GM12878 (cell line): ENCODE measurements around the gene WDR74. TPM values are rescaled to one million over a fixed set of nuclear protein-coding genes. Genes with fewer than 3 reads are reported as not detected.

ENCODE experiments used
- ATAC-seq: fragments of 200-7000 bp; cut with Tn5 transposase; 3 replicates; pipeline ENCODE4 v1.9.1; 2020; ENCODE audit warnings: mild to moderate bottlenecking, moderate library complexity
- BruUV-seq: library from RNA; stranded (reverse); fragments of 400-500 nt; replicated peaks from 2 replicates; lab custom pipeline; 2021; lab: Mats Ljungman, UMichigan
- CTCF ChIA-PET: fragments of 300-600 bp; sonication (Branson Sonifier 250); formaldehyde crosslinking; extraction: SDS; loops from one replicate; lab custom pipeline; 2021; ENCODE audit warnings: inconsistent platforms; lab: Yijun Ruan, JAX
- POLR2A ChIA-PET: fragments of 350-600 bp; formaldehyde crosslinking; extraction: SDS; loops from one replicate; lab custom pipeline; 2021; ENCODE audit warnings: inconsistent platforms; lab: Charles Lee
- RAD21 ChIA-PET: fragments of 300-600 bp; sonication (Branson Sonifier 250); formaldehyde crosslinking; loops from one replicate; lab custom pipeline; 2023; ENCODE audit warnings: antibody characterized with exemption; ENCODE audit not compliant: unreplicated experiment; lab: Charles Lee
- SMC1A ChIA-PET: fragments of 300-600 bp; sonication (Branson Sonifier 250); formaldehyde crosslinking; loops from one replicate; lab custom pipeline; 2023; ENCODE audit not compliant: unreplicated experiment, uncharacterized antibody; lab: Charles Lee
- DNase-seq: peaks from one replicate; pipeline ENCODE4 v3.0.0-alpha.2; 2011; ENCODE audit warnings: low read depth, low spot score
- FAIRE-seq: peaks from 3 replicates; lab custom pipeline; 2011; peaks lifted over from hg19 to GRCh38; lab: Jason Lieb, UNC
- H2AFZ ChIP-seq: 2 replicates; pipeline ENCODE4 v1.6.0; 2011; ENCODE audit warnings: low read depth, low read length, control low read depth; ENCODE audit not compliant: control insufficient read depth
- H3K27ac ChIP-seq: 2 replicates; pipeline ENCODE4 v1.5.1; 2011; ENCODE audit warnings: control low read depth; ENCODE audit not compliant: control insufficient read depth, insufficient read depth
- H3K27me3 ChIP-seq, 2 experiments: replicated peaks in 1 of 2; 2 replicates each; pipeline versions ENCODE4 v1.6.0 to v1.6.1; 2011; ENCODE audit warnings: low read length in 1 of 2; ENCODE audit not compliant: control insufficient read depth in 2 of 2, insufficient read depth in 2 of 2
- H3K36me3 ChIP-seq, 2 experiments: 2 replicates each; pipeline ENCODE4 v1.5.1; 2011; ENCODE audit warnings: low read length in 1 of 2; ENCODE audit not compliant: control insufficient read depth in 2 of 2, insufficient read depth in 2 of 2
- H3K4me1 ChIP-seq: 2 replicates; pipeline ENCODE4 v1.6.1; 2011; ENCODE audit warnings: mild to moderate bottlenecking, low read length, moderate library complexity, mixed read lengths; ENCODE audit not compliant: control insufficient read depth, insufficient read depth
- H3K4me2 ChIP-seq: 2 replicates; pipeline ENCODE4 v1.6.0; 2011; ENCODE audit warnings: control low read depth; ENCODE audit not compliant: control insufficient read depth, insufficient read depth
- H3K4me3 ChIP-seq: fragments of 200-600 bp; sonication (generic); 2 replicates; pipeline ENCODE4 v1.5.1; 2016
- H3K79me2 ChIP-seq: 2 replicates; pipeline ENCODE4 v1.6.0; 2011; ENCODE audit warnings: low read length; ENCODE audit not compliant: control insufficient read depth, insufficient read depth
- H3K9ac ChIP-seq: 2 replicates; pipeline ENCODE4 v1.8.0; 2011; ENCODE audit warnings: low read length, control low read depth, mixed read lengths; ENCODE audit not compliant: control insufficient read depth, insufficient read depth
- H3K9me3 ChIP-seq: replicated peaks from 3 replicates; pipeline ENCODE4 v1.5.1; 2011; ENCODE audit warnings: mild to moderate bottlenecking, low read length; ENCODE audit not compliant: control insufficient read depth, insufficient read depth
- H4K20me1 ChIP-seq: 2 replicates; pipeline ENCODE4 v1.6.0; 2011; ENCODE audit not compliant: control insufficient read depth, insufficient read depth
- EP300 ChIP-seq, 2 experiments: fragments of 150-350 bp in 1 of 2; IDR thresholded peaks; 2 replicates each; pipeline ENCODE4 v1.6.1; 2011 to 2012; ENCODE audit warnings: low read depth in 2 of 2, low read length in 2 of 2, borderline replicate concordance in 1 of 2, improper control_type of control experiment in 1 of 2, inconsistent platforms in 1 of 2; ENCODE audit not compliant: control insufficient read depth in 1 of 2
- HCFC1 ChIP-seq: fragments of 150-350 bp; IDR thresholded peaks from 2 replicates; pipeline ENCODE4 v1.6.1; 2014; ENCODE audit warnings: low read length
- SMARCA5 ChIP-seq: fragments of 450-650 bp; IDR thresholded peaks from 2 replicates; pipeline ENCODE4 v1.6.1; 2017; ENCODE audit warnings: mild to moderate bottlenecking
- ZNF622 ChIP-seq: fragments of 450-650 bp; IDR thresholded peaks from 2 replicates; pipeline ENCODE4 v1.6.1; 2017; ENCODE audit warnings: mild to moderate bottlenecking, inconsistent platforms
- WGBS: methylation state at CpG from one replicate; pipeline ENCODE4 v1.1.6; 2016; ENCODE audit warnings: low lambda C conversion rate; ENCODE audit not compliant: insufficient replicate concordance, insufficient coverage; ENCODE audit errors: missing lambda C conversion rate; 5-methylcytosine and 5-hydroxymethylcytosine counted together
- in situ Hi-C: fragments of 300-500 bp; cut with MboI; formaldehyde crosslinking; loops from 9 replicates; pipeline ENCODE4 v1.14.3; 2018; ENCODE audit warnings: mixed read lengths
- intact Hi-C: fragments of 100-400 bp; cut with micrococcal nuclease; formaldehyde crosslinking; loops from one replicate; pipeline ENCODE4 v1.14.2; 2022; ENCODE audit not compliant: unreplicated experiment
- polyA plus RNA-seq, 11 experiments: library from polyadenylated mRNA; depleted of rRNA in 4 of 11; unstranded in 6 of 11; stranded (reverse) in 5 of 11; fragments of >200 nt; fragmentation: Nextera tagmentation in 4 of 11; fragmentation: Illumina TruSeq in 1 of 11; extraction: Ambion mirVana in 4 of 11; extraction: Trizol in 1 of 11; gene quantifications; 1 replicate in 1 of 11; 2 replicates in 10 of 11; pipeline versions ENCODE4 v1.2.1 to v1.2.3, GENCODE V29; 2011 to 2016; ENCODE audit warnings: inconsistent platforms in 2 of 11, missing spikeins in 2 of 11, low read depth in 1 of 11
- total RNA-seq, 4 experiments: library from RNA; depleted of rRNA in 3 of 4; stranded (reverse); fragments of >200 nt in 3 of 4; fragmentation: Illumina TruSeq in 1 of 4; extraction: Trizol in 1 of 4; gene quantifications; 2 replicates each; pipeline versions ENCODE4 v1.2.1 to v1.2.3, GENCODE V29; 2013 to 2021
- TF ChIP-seq, protein P1 (sequence below): fragments of 450-650 bp; formaldehyde crosslinking; IDR thresholded peaks from 2 replicates; pipeline ENCODE4 v1.4.0; 2022; ENCODE audit warnings: mild to moderate bottlenecking, moderate library complexity
- TF ChIP-seq, protein P2 (sequence below): fragments of 450-650 bp; IDR thresholded peaks from 2 replicates; pipeline ENCODE4 v1.6.1; 2017; ENCODE audit warnings: mild to moderate bottlenecking, moderate library complexity
- TF ChIP-seq, protein P3 (sequence below): IDR thresholded peaks from 2 replicates; pipeline ENCODE4 v1.6.1; 2012; ENCODE audit warnings: low read length, inconsistent platforms
- TF ChIP-seq, protein P4 (sequence below): fragments of 450-650 bp; IDR thresholded peaks from 2 replicates; pipeline ENCODE4 v1.6.1; 2016; ENCODE audit warnings: mild to moderate bottlenecking

Gene WDR74
- total and polyA plus RNA-seq, 10 of the 15 experiments (the other 5 are each of a cell fraction or from before 2014, with no cell fraction given): 18.2 to 103 (median 60.7) TPM

DNA sequence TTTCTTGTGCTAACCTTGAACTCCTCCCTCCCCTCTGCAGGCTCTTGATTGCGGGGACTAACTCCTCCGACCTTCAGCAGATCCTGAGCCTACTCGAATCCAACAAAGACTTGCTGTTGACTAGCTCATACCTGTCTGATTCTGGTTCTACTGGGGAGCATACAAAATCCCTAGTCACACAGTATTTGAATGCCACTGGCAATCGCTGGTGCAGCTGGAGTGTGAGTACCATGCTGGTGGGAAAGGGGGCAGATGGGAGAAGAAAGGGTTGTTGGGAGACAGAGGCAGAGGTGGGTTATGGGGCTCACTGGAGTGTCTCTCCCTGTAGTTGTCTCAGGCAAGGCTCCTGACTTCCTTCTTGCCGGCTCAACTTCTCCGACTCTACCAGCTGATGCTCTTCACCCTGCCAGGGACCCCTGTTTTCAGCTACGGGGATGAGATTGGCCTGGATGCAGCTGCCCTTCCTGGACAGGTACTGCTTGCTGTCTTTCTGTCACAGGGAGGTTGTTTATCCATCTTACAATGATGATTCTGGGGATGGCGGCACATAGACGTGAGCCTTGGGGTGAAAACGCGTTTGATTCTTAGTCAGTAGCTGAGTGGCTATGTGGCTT lies 45.9 kb upstream of the WDR74 start:
- Histone ChIP-seq H3K36me3 (peaks cover 40% of the 10 kb centered on the region in 2 experiments), H4K20me1 (0 out of 2 replicates have a peak, but pooled peaks cover 3% of the 10 kb centered on the region), H3K4me1 (peaks cover 5% of the 10 kb centered on the region), H3K79me2 (peaks cover 40% of the 10 kb centered on the region), H2AFZ (no peak overlapping the region), H3K4me3 (no peak overlapping the region), H3K9ac (no peak overlapping the region), H3K27me3 (no peaks in the 10 kb centered on the region), H3K27ac (no peak overlapping the region), H3K9me3 (no peaks in the 10 kb centered on the region), H3K4me2 (no peak overlapping the region; the same call in 1 of the 2 replicates)
- intact Hi-C loops (no loop called here), in situ Hi-C loops (no loop called here)
- SMC1A ChIA-PET: interaction anchor here (1.1 to 2.2 kb wide), 3 partner anchors 57 to 99 kb away, joined by 3 to 5 read pairs (median 5); no protein-coding TSS in a partner anchor
- RAD21 ChIA-PET: no interaction called here
- no TSS peak for BruUV-seq
- no peak for ATAC-seq
- CTCF ChIA-PET: interaction anchor here (0.5 to 4.3 kb wide), 7 partner anchors 12 to 524 kb away, joined by 3 to 16 read pairs (median 6); no protein-coding TSS in a partner anchor
- no peak for FAIRE-seq
- WGBS: 96% methylated on average over 11 of the region's 11 CpGs
- no peak for DNase-seq
- POLR2A ChIA-PET: interaction anchor here (1.0 kb wide), 2 partner anchors 44 kb away, joined by 3 to 4 read pairs; no protein-coding TSS in a partner anchor
- TF ChIP-seq, protein P1, sequence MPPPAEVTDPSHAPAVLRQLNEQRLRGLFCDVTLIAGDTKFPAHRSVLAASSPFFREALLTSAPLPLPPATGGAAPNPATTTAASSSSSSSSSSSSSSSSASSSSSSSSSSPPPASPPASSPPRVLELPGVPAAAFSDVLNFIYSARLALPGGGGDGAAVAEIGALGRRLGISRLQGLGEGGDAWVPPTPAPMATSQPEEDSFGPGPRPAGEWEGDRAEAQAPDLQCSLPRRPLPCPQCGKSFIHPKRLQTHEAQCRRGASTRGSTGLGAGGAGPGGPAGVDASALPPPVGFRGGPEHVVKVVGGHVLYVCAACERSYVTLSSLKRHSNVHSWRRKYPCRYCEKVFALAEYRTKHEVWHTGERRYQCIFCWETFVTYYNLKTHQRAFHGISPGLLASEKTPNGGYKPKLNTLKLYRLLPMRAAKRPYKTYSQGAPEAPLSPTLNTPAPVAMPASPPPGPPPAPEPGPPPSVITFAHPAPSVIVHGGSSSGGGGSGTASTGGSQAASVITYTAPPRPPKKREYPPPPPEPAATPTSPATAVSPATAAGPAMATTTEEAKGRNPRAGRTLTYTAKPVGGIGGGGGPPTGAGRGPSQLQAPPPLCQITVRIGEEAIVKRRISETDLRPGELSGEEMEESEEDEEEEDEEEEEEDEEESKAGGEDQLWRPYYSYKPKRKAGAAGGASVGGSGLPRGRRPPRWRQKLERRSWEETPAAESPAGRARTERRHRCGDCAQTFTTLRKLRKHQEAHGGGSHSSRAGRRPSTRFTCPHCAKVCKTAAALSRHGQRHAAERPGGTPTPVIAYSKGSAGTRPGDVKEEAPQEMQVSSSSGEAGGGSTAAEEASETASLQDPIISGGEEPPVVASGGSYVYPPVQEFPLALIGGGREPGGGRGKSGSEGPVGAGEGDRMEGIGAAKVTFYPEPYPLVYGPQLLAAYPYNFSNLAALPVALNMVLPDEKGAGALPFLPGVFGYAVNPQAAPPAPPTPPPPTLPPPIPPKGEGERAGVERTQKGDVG: no peak
- TF ChIP-seq, protein P2, sequence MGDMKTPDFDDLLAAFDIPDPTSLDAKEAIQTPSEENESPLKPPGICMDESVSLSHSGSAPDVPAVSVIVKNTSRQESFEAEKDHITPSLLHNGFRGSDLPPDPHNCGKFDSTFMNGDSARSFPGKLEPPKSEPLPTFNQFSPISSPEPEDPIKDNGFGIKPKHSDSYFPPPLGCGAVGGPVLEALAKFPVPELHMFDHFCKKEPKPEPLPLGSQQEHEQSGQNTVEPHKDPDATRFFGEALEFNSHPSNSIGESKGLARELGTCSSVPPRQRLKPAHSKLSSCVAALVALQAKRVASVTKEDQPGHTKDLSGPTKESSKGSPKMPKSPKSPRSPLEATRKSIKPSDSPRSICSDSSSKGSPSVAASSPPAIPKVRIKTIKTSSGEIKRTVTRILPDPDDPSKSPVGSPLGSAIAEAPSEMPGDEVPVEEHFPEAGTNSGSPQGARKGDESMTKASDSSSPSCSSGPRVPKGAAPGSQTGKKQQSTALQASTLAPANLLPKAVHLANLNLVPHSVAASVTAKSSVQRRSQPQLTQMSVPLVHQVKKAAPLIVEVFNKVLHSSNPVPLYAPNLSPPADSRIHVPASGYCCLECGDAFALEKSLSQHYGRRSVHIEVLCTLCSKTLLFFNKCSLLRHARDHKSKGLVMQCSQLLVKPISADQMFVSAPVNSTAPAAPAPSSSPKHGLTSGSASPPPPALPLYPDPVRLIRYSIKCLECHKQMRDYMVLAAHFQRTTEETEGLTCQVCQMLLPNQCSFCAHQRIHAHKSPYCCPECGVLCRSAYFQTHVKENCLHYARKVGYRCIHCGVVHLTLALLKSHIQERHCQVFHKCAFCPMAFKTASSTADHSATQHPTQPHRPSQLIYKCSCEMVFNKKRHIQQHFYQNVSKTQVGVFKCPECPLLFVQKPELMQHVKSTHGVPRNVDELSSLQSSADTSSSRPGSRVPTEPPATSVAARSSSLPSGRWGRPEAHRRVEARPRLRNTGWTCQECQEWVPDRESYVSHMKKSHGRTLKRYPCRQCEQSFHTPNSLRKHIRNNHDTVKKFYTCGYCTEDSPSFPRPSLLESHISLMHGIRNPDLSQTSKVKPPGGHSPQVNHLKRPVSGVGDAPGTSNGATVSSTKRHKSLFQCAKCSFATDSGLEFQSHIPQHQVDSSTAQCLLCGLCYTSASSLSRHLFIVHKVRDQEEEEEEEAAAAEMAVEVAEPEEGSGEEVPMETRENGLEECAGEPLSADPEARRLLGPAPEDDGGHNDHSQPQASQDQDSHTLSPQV: no peak
- no peak for TF ChIP-seq SMARCA5
- TF ChIP-seq, protein P3, sequence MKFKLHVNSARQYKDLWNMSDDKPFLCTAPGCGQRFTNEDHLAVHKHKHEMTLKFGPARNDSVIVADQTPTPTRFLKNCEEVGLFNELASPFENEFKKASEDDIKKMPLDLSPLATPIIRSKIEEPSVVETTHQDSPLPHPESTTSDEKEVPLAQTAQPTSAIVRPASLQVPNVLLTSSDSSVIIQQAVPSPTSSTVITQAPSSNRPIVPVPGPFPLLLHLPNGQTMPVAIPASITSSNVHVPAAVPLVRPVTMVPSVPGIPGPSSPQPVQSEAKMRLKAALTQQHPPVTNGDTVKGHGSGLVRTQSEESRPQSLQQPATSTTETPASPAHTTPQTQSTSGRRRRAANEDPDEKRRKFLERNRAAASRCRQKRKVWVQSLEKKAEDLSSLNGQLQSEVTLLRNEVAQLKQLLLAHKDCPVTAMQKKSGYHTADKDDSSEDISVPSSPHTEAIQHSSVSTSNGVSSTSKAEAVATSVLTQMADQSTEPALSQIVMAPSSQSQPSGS: no peak
- TF ChIP-seq ZNF622: no peak
- TF ChIP-seq, protein P4, sequence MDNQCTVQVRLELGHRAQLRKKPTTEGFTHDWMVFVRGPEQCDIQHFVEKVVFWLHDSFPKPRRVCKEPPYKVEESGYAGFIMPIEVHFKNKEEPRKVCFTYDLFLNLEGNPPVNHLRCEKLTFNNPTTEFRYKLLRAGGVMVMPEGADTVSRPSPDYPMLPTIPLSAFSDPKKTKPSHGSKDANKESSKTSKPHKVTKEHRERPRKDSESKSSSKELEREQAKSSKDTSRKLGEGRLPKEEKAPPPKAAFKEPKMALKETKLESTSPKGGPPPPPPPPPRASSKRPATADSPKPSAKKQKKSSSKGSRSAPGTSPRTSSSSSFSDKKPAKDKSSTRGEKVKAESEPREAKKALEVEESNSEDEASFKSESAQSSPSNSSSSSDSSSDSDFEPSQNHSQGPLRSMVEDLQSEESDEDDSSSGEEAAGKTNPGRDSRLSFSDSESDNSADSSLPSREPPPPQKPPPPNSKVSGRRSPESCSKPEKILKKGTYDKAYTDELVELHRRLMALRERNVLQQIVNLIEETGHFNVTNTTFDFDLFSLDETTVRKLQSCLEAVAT: no peak
- TF ChIP-seq HCFC1: no peak
- no peak for TF ChIP-seq EP300 (IDR thresholded peaks at IDR 0.05; ENCODE audit: borderline replicate concordance in 1 of 2, control insufficient read depth in 1 of 2, low read depth in 2 of 2, low read length in 2 of 2)
